Stimulated activated naive CD8-positive, alpha-beta T cell treated with anti-CD3 and anti-CD28 coated beads, Interleukin-15, Interleukin-2, amounts not matched to agents 100 ng/mL and 50 ng/mL, for 24 hours (primary cell): Measurements from ENCODE around the gene SEM1.
"Not testable (repeated sequence)": the region's sequence is repeated elsewhere in the genome, so short reads cannot be mapped to it uniquely, and the experiment has no call there.

Source experiments
- H3K27ac Mint-ChIP-seq: one replicate; pipeline ENCODE4 v1.8.0; 2021; ENCODE audit warnings: mild to moderate bottlenecking, mixed read lengths
- H3K27me3 Mint-ChIP-seq: one replicate; pipeline ENCODE4 v1.8.0; 2021; ENCODE audit warnings: mixed read lengths
- H3K36me3 Mint-ChIP-seq: one replicate; pipeline ENCODE4 v1.8.0; 2021; ENCODE audit warnings: low read depth, mixed read lengths
- H3K4me1 Mint-ChIP-seq: one replicate; pipeline ENCODE4 v1.8.0; 2021; ENCODE audit warnings: low read depth, mixed read lengths
- H3K4me3 Mint-ChIP-seq: one replicate; pipeline ENCODE4 v1.8.0; 2021; ENCODE audit warnings: mild to moderate bottlenecking, mixed read lengths
- H3K9me3 Mint-ChIP-seq: one replicate; pipeline ENCODE4 v1.8.0; 2021; ENCODE audit warnings: mixed read lengths

SEM1 gene

GRCh38 chr7:96662151-96662550, 47.5 kb downstream of the SEM1 start:
- H3K27me3 Mint-ChIP-seq, H3K4me3 Mint-ChIP-seq, H3K9me3 Mint-ChIP-seq, H3K36me3 Mint-ChIP-seq, H3K27ac Mint-ChIP-seq: not testable (repeated sequence)
- peaks cover 18% of the 10 kb centered on the region for H3K4me1 Mint-ChIP-seq

GRCh38 chr7:96658022-96658412, 51.6 kb downstream of the SEM1 start:
- Mint-ChIP-seq H3K9me3 (no peaks in the 10 kb centered on the region), H3K27me3 (no peaks in the 10 kb centered on the region), H3K36me3 (no peaks in the 10 kb centered on the region), H3K4me1 (peaks cover 2% of the 10 kb centered on the region), H3K4me3 (no peak overlapping the region), H3K27ac (no peak overlapping the region)

- Mint-ChIP-seq H3K27ac (no peak overlapping the region), H3K9me3 (peaks cover 3% of the 10 kb centered on the region), H3K27me3 (no peaks in the 10 kb centered on the region), H3K4me1 (no peaks in the 10 kb centered on the region), H3K4me3 (no peak overlapping the region), H3K36me3 (no peaks in the 10 kb centered on the region)
These were observed 52.2 kb downstream of the SEM1 start for GRCh38 chr7:96657347-96658021.

- peaks cover 3% of the 10 kb centered on the region for H3K9me3 Mint-ChIP-seq
- no peaks in the 10 kb centered on the region for H3K27me3 Mint-ChIP-seq
- H3K27ac Mint-ChIP-seq = no peak overlapping the region
- H3K4me3 Mint-ChIP-seq = no peak overlapping the region
- H3K4me1 Mint-ChIP-seq = no peaks in the 10 kb centered on the region
- H3K36me3 Mint-ChIP-seq = no peaks in the 10 kb centered on the region
These were observed 53.7 kb downstream of the SEM1 start for GRCh38 chr7:96655956-96656355.

DNA sequence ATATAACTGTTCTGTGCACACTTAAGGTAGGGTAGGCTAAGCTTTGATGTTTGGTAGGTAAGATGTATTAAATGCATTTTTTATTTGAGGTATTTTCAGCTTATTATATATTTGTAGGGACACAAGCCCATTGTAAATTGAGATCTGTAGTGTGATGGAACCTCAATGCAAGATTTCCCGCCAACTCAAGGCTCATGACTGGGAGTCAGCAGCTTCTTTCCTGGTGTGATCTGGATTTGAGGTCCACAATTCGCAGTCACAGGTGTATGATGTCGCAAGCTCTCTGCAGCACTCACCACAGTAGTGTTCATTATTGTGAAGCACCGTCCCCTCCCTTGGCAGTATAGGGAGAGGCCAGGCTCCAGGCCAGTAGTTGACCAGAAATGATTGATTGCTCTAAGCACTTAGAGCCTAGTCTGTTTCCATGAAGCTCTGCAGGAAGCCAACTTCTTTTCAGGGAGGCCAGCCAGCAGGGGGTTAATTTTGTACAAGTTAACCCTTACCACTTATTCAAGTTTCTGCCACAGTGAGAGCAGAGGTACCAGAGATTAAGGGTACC, 54.9 kb downstream of the SEM1 start:
- no peak overlapping the region for H3K27ac Mint-ChIP-seq
- H3K4me3 Mint-ChIP-seq = no peak overlapping the region
- H3K9me3 Mint-ChIP-seq = peaks cover 3% of the 10 kb centered on the region
- no peaks in the 10 kb centered on the region for H3K36me3 Mint-ChIP-seq
- no peaks in the 10 kb centered on the region for H3K27me3 Mint-ChIP-seq
- no peaks in the 10 kb centered on the region for H3K4me1 Mint-ChIP-seq

DNA sequence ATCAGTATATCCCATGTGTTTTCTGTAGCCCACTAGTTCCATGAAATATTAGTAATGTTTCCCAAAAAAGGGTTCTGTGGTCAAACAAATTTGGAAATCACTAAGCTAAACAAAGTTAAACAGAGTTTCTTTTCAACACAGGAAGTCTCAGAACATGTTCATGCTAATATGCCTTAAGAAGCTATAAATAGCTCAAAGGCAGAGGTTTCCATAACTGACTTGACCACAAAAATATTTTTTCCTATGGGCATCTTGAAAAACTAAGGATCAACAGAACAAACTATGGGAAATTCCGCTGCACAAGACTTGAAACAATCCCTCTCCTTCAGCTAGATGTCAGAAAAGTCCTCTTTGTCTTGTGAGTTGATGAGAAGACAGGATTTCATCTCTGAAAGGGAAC, 59.7 kb downstream of the SEM1 start:
- Mint-ChIP-seq H3K4me3 (no peak overlapping the region), H3K27me3 (no peaks in the 10 kb centered on the region), H3K36me3 (no peaks in the 10 kb centered on the region), H3K27ac (no peak overlapping the region), H3K4me1 (no peaks in the 10 kb centered on the region), H3K9me3 (peaks cover 3% of the 10 kb centered on the region)

DNA sequence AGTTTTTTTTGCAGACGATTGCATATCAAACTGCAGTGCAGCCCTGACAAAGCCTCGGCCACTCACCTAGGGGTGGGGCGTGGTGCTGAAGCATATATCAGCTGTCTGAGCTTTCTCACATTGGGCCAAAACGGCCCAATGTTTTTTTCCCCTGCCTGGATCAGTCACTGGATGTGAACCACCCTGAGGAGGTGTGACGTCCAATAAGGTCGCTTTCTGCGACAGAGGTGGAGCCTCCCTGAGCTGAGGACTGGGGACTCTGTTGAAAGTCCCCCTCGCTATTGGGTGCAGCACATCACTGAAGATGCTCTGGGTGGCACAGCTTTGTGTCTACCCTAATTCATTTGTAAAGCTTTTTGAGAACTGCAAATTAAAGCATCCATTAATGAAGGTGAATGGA, 60.9 kb downstream of the SEM1 start:
- H3K4me1 Mint-ChIP-seq = no peaks in the 10 kb centered on the region
- no peak overlapping the region for H3K4me3 Mint-ChIP-seq
- H3K27ac Mint-ChIP-seq = no peak overlapping the region
- no peaks in the 10 kb centered on the region for H3K36me3 Mint-ChIP-seq
- H3K27me3 Mint-ChIP-seq = no peaks in the 10 kb centered on the region
- H3K9me3 Mint-ChIP-seq = peaks cover 3% of the 10 kb centered on the region

GRCh38 chr7:96647733-96648132, 61.9 kb downstream of the SEM1 start:
- H3K27ac Mint-ChIP-seq = no peak overlapping the region
- H3K9me3 Mint-ChIP-seq = peaks cover 2% of the 10 kb centered on the region
- H3K4me3 Mint-ChIP-seq = no peak overlapping the region
- H3K4me1 Mint-ChIP-seq = no peaks in the 10 kb centered on the region
- no peaks in the 10 kb centered on the region for H3K36me3 Mint-ChIP-seq
- no peaks in the 10 kb centered on the region for H3K27me3 Mint-ChIP-seq

DNA sequence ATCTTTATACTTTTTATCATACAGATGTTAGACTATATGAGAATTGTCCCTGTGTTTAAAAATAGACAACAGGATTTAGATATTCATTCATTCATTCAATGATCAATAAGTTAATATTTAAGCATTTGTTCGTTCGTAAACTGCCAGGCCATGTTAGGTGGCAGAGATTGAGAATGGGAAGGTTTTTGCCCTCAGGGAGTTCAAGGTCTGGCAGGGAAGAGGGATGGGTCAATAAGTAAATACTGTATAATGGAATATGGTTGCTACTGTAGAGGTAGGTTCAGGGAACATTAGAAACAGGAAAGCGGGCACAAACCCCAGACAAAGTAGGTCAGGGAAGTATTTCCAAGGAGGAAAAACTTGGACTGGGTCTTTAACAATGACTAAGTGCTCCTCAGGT, 64.6 kb downstream of the SEM1 start:
- Mint-ChIP-seq H3K36me3 (no peaks in the 10 kb centered on the region), H3K27me3 (no peaks in the 10 kb centered on the region), H3K27ac (no peak overlapping the region), H3K4me1 (no peaks in the 10 kb centered on the region), H3K4me3 (no peak overlapping the region), H3K9me3 (no peaks in the 10 kb centered on the region)

DNA sequence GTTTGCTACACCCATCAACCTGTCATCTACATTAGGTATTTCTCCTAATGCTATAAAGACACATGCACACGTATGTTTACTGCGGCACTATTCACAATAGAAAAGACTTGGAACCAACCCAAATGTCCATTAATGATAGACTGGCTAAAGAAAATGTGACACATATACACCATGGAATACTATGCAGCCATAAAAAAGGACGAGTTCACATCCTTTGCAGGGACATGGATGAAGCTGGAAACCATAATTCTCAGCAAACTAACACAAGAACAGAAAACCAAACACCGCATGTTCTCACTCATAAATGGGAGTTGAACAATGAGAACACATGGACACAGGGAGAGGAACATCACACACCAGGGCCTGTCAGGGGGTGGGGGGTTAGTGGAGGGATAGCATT, 66.2 kb downstream of the SEM1 start:
- H3K4me1 Mint-ChIP-seq, H3K4me3 Mint-ChIP-seq, H3K9me3 Mint-ChIP-seq, H3K27me3 Mint-ChIP-seq, H3K27ac Mint-ChIP-seq, H3K36me3 Mint-ChIP-seq: not testable (repeated sequence)

DNA sequence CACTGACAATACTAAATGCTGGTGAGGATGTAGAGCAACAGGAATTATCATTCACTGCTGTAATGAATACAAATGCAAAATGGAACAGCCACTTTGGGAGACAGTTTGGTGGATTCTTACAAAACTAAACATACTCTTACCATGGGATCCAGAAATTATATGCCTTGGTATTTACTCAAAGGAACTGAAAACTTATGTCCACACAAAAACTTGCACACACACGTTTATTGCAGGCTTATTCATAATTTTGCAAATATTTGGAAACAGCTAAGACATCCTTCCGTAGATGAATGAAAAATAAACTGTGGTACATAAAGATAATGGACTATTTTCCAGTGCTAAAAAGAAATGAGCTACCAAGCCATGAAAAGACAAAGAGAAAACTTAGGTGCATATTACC, 69.6 kb downstream of the SEM1 start:
- H3K4me1 Mint-ChIP-seq = no peaks in the 10 kb centered on the region
- H3K27me3 Mint-ChIP-seq = no peaks in the 10 kb centered on the region
- H3K4me3 Mint-ChIP-seq = no peak overlapping the region
- H3K36me3 Mint-ChIP-seq = no peaks in the 10 kb centered on the region
- H3K9me3 Mint-ChIP-seq = no peaks in the 10 kb centered on the region
- H3K27ac Mint-ChIP-seq = no peak overlapping the region
